COLO668 (cell line): ENCODE results near the gene TAGAP.
A peak's percentile ranks its signal among the peaks of the same experiment; 100 is the strongest.
"Not testable (repeated sequence)": the region's sequence is repeated elsewhere in the genome, so short reads cannot be mapped to it uniquely, and the experiment has no call there.

Source experiments
- DNase-seq: peaks from one replicate; lab custom pipeline; 2025; ENCODE audit not compliant: unreplicated experiment; lab: John Stamatoyannopoulos, UW

Gene TAGAP

DNA sequence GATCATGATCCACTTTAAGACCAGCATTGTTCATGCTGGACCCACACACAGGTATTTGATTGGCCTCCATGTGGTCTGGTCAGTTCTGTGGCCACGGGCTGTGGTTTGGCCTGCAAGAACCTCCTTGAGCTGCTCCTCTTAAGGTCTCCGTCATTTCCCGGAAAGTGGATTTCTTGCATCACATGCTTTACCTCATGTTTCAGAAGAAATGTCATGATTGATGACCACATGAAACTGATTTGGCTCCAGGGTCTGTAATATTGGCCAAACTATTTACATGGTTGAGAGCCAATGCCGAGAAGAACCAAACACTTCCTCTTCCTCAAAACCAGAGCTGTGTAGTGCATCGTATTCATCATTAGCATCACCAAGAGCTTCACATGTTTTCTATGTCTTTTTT is 31.6 kb downstream of the TAGAP start:
- DNase-seq, result no peak

DNA sequence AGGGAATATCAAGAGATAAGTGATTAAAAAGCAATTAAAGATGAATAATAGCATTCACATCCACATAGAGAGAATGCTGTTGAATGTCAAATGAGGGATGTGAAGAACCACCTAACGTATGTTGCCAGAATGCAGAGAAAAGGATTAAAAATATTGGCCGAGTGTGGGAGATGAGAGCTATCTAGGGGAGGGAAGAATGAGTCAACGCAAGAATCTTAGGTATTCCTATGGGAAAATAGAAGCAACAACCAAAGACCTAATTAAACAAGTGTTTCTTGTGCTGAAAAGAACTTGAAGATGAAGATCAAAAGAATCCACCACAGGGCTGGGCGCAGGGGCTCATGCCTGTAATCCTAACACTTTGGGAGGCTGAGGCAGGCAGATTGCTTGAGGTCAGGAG is 32.6 kb downstream of the TAGAP start:
- DNase-seq, result no peak

DNA sequence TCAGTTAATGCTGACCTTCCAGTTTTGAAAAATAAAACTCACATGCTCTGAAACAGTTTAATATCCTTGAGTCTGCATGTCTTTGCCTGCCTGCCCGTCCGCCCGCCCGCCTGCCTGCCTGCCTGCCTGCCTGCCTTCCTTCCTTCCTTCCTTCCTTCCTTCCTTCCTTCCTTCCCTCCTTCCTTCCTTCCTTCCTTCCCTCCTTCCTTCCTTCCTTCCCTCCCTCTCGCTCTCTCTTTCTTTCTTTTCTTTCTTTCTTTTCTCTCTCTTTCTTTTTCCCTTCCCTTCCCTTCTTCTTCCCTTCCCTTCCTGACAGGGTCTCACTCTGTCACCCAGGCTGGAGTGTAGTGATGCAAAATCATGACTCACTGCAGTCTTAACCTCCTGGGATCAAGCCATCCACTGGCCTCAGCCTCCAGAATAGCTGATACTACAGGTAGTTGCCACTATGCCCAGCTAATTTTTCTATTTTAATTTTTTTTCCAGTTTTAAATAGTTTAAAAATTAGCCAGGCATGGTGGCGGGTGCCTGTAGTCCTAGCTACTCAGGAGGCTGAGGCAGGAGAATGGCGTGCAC is 34.7 kb downstream of the TAGAP start:
- not testable (repeated sequence) for DNase-seq

DNA sequence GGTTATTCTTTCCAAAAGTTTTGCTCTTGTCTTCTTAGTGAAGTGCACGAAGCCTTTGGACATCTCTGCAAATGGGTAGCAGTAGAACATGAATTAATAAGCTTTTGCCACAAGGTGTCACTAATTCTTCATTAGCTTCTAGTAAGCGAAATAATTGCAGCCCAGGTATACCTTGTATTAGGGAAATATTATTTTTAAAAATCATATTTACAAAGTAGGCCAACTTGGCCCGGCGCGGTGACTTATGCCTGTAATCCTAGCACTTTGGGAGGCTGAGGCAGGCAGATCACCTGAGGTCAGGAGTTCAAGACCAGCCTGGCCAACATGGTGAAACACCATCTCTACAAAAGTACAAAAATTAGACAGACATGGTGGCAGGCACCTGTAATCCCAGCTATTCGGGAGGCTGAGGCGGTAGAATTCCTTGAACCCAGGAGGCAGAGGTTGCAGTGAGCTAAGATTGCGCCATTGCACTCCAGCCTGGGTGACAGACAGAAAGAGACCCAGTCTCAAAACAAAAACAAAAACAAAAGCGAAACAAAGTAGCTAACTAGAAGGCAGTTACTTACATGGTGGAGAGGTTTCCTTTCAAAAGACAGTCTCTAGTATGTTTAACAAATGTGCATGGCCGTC is 36.0 kb downstream of the TAGAP start:
- DNase-seq, result no peak

DNA sequence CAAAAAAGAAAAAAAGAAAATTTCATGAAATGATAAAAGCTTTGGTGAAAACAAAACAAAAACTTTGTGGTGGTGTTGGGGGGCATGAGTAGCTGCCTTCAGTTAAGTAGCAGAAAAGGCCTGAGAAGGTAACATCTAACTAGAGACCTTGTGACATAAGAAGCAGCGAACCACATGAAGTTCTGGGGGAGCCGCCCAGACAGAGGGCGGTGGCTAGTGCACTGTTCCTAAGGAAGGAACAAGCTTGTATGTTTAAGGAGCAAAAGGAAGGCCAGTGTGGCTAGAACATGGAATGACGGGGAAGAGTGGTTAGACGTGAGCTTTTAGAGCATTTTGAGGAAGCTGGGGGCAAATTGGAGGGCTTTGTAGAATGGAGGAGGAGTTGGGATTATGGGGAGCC is 37.3 kb downstream of the TAGAP start:
- no peak for DNase-seq

DNA sequence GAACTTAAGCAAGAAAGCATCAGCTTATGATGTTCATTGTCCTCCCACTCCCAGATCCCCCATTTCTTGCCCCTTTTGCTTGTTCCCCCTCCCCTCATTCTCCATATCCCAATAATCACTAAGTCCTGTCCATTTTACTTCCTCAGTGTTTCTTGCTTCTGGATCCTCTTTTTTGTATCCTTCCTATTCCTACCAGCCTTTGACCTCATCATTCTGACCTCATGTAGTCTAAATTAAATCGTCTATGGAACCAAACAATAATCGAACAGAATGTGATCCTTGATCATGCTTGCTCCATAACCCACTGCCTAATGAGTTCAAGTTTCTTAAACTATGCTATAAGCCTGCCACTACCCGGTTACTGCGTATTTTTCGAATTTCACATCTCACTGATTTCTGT is 39.4 kb downstream of the TAGAP start:
- no peak for DNase-seq

DNA sequence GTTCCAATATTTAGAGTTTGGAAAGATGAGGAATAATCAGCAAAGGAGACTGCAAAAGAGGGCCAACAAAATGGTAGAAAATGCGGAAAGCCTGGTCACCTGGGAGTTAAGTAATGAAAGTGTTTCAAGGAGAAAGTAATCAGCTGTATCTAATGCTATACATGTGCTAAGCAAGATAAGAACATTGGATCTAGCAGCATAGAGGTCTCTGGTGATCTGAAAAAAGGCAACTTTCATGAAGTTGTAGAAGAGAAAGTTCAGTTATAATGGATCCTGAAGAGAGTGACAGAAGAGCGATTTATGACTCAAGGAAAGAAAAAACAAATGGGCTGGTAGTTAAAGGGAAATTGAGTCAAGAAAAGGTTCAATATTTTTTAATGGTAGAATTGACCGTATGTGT is 40.2 kb downstream of the TAGAP start:
- no peak for DNase-seq

DNA sequence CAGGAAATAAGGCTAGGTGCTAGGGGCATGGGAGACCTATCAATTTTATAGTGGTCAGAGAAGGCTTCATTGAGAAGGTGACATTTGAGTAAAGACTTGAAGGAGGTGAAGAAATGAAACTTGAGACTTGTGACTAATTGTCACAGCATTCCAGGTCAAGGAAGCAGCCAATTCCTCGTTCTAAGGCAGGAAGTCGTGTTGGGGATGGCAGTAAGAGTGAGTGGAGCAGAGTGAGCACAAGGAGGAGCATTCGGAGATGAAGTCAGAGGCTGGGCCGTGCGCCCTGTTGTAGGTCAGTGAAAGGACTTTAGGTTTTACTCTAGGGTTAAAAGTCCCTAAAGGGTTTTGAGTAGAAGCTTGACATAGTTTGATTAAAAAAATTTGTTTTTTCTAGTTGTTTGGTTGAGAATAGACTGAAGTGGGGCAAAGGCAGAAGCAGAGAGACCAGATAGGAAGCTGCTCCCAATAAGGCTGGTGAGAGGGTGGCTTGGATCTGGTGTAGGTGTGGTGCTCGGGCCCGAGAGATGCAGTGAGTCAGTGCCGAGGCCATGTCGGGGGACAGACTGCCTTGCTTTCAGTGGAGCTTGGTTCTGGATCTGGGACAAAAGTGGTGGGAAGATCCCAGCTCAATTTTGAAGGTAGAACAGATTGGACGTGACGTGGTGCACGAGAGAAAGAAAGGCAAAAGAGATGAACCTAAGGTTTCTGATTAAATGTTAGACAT is 42.2 kb downstream of the TAGAP start:
- no peak for DNase-seq

DNA sequence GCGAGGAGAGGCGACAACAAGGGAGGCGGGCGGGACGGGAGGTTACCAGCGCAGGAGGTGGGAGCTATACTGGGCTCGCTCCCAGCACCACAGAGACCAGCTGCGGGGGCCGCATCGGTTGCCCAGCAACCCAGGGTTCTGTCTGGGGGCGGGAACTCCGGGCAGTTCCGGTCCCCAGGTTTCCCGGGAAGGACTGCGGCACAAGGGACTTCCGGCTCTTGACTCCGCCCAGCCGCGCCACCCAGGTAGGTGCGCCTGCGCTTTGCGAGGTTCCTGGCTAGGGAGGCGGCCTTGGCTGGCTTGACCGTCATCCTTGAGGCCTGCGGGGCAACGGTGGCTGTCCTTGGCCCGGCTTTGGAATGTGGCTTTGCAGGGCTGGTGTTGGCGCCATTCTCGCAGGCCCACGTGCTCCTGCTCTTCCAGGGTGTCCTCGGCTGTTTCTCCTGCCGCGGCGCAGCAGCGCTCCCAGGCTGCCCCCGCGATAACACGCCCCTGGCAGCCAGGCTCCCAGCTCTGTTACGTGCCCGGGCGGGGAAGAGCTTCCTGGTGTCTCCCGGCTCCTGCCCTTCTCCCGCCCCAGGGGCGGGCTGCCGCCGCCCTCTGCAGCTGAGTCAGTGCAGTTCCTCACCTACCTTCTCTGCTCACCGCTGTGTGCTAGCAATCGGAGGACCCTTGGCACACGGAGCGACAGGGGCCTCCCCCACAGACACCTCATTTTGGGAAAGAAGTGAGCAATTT is 45.0 kb downstream of the TAGAP start, which contains the start of gene RSPH3:
TSS of gene RSPH3 (minus strand) at position 537 of the 738 bp plus-strand sequence. CDS start 652 bp downstream, outside the sequence.
- DNase-seq, result peak; percentile 94

DNA sequence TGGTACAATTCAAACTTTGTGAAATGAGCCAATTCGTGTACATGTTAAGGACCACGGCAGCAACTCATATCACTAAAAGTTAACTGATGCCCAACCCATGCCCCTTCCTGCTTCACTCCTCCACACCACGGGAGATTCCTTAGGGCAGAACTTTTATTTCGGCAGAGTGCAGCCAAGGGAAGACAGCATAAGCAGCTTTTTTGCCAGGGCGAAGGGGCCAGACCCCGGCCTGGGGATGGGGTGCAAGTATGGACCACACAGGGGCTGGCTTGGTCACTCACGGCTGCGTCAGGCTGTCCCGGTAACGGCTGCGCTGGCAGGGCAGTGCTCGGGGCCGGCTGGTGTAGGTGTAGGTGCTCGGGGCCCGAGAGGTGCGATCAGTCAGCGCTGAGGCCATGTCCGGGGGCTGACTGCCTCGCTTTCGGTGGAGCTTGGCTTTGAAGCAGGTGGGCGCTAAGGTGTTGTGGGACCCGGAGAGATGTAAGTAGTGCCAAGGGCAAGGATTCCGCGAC is 45.6 kb downstream of the TAGAP start:
- DNase-seq, result no peak

DNA sequence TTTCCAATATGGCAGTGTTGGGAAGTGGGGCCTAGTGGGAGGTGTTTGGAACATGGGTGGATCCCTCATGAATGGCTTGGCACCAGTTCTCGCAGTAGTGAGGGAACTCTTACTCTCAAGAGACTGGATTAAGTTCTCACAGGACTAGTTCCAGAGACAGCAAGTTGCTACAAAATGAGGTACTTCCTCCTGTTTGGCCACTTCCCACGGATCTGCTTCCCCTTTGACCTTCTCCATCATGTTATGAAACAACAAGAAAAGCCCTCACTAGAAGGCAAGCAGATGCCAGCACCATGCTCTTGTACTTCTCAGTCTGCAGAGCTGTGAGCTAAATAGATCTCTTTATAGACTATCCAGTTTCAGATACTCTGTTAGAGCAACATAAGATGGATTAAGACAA is 47.9 kb downstream of the TAGAP start:
- no peak for DNase-seq

DNA sequence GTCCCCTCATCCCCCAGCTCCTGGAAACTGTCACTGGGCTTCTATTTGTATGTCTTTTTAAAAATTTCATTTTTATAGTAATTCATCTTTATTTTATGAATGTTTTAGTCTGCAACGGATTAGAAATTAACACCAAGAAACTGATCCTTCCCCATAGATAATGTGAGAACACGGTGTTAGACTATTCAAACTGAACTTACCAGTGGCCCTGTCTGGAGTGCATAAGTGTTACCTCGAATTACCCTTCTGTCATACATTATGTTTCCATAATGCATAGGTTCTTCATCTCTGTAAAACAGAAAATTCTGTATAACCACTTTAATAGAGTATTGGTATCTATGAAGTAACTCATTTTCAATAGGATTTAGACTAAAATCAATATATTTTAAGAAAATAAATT is 51.2 kb downstream of the TAGAP start:
- no peak for DNase-seq

DNA sequence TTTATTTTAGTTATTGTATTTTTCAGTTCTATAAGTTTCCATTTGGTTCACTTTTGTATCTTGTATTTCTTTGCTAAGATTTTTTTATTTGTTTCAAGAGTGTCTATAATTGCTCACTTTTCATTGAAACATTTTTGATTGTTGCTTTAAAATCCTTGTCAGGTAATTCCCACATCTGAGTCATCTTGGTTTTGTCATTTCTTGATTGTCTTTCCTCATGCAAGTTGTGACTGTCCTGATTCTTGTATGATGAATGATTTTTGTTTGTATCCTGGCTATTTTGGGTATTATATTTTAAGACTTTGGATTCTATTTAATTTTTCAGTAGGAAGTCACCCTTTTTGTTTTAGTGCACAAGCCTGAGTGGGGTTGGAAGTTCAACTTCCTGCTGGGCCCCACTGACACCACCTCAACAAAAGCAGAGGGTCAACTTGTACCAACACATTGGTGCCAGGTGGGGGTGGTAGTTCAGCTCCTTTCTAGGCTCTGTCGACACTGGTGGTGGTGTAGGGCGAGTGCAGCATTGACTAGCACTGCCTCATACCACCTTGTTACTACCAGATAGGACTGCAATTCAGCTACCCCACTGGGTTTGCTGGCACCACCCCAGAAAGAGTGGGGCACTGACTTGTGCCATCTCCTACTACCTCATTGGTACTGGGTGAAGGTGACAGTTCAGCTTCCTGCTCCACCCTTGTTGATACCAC is 53.6 kb downstream of the TAGAP start:
- no peak for DNase-seq

DNA sequence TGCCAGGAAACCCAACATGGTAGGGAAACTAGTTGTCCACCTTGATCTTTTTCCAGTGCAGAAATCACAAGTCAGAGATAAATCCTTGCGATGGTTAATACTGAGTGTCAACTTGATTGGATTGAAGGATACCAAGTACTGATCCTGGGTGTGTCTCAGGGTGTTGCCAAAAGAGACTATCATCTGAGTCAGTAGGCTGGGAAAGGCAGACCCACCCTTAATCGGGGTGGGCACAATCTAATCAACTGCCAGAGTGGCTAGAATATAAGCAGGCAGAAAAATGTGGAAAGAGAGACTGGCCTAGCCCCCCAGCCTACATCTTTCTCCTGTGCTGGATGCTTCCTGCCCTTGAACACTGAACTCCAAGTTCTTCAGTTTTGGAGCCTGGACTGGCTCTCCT is 55.1 kb downstream of the TAGAP start:
- DNase-seq, result not testable (repeated sequence)

DNA sequence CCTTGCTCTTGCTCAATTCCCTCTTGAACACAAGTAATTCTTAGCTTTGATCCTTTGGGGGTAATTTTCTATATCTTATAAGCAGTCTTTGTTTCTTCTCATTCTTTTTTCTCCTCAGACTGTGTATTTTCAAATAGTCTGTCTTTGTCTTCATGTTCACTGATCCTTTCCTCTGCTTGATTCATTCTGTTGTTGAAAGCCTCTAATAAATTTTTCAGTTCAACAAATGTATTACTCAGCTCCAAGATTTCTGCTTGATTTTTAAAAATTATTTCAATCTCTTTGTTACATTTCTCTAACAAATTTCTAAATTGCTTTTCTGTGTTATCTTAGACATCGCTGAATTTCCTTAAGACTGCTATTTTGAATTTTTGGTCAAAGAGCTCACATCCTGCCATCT is 56.3 kb downstream of the TAGAP start:
- no peak for DNase-seq

DNA sequence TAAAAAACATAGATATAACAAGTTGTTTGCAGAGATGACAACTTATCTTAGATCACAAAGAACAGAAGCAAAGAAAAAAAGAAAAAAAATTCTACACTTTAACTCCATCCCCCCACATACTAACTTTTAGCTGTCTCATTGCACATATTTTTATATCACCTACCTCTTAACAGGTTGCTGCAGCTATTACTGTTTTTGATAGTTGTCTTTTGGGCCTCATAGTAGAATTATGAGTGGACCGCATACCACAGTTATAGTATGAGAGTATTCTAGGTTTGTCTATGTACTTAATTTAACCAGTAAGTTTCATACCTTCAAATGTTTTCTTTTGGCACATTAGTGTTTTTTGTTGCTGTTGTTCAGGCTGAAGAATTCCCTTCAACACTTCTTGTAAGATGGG is 57.1 kb downstream of the TAGAP start:
- DNase-seq, result no peak
